Right lung (tissue), 10 donors: ENCODE measurements around the gene USP36. TPM values are rescaled to one million over a fixed set of nuclear protein-coding genes. Genes with fewer than 3 reads are reported as not detected.
A peak's percentile ranks its signal among the peaks of the same experiment; 100 is the strongest.
"Not testable (repeated sequence)": the region's sequence is repeated elsewhere in the genome, so short reads cannot be mapped to it uniquely, and the experiment has no call there.

Experiments used
- DNase-seq, 2 donors: peaks; one replicate each; pipeline ENCODE4 v3.0.0-alpha.2; 2013
- long read RNA-seq, 8 donors: transcript quantifications; one replicate each; lab custom pipeline, GENCODE V29; 2026
- polyA plus RNA-seq, 5 donors: library from polyadenylated mRNA; unstranded; fragments of 120-200 nt; gene quantifications; one replicate each; pipeline versions ENCODE4 v1.2.1 to v1.2.3, GENCODE V29; 2013; ENCODE audit warnings: inconsistent platforms in 1 of 5, low replicate concordance in 1 of 5; ENCODE audit not compliant: insufficient read length in 5 of 5, insufficient read depth in 1 of 5

The USP36 gene
- 10 to 100 TPM; 32.6 to 55.3 (median 43.6) TPM for polyA plus RNA-seq
- long read RNA-seq, donor 1, partial matches to known transcripts, result 0 of 4 reads
- long read RNA-seq, donor 1, other reads (novel, unspliced or antisense), result 0 of 4 reads
- long read RNA-seq, donor 2, result 0 reads
- long read RNA-seq, donor 3, partial matches to known transcripts, result 199 of 199 reads
- long read RNA-seq, donor 3, other reads (novel, unspliced or antisense), result 0 of 199 reads
- long read RNA-seq, donor 4, result 0 reads
- long read RNA-seq, donor 5, partial matches to known transcripts, result 14 of 16 reads
- long read RNA-seq, donor 5, other reads (novel, unspliced or antisense), result 0 of 16 reads
- long read RNA-seq, donor 6, partial matches to known transcripts, result 0 of 3 reads
- long read RNA-seq, donor 6, other reads (novel, unspliced or antisense), result 0 of 3 reads
- long read RNA-seq, donor 7, partial matches to known transcripts, result 0 of 2 reads
- long read RNA-seq, donor 7, other reads (novel, unspliced or antisense), result 0 of 2 reads
- long read RNA-seq, donor 8, result 0 reads

- peak; percentile 99 for DNase-seq
Measured at GRCh38 chr17:78840780-78841611, at the start of gene USP36. TSS of gene USP36 (minus strand) at chr17:78840814. CDS start at chr17:78836363, 4,451 bp downstream.

GRCh38 chr17:78890096-78890495, 49.5 kb upstream of the USP36 start:
- DNase-seq, result not testable (repeated sequence)

- DNase-seq, result no peak
Measured at GRCh38 chr17:78889531-78889930, 48.9 kb upstream of the USP36 start.

- DNase-seq, result no peak
Measured at GRCh38 chr17:78888941-78889518, 48.4 kb upstream of the USP36 start.

- DNase-seq, result no peak
Measured at GRCh38 chr17:78886954-78887353, 46.3 kb upstream of the USP36 start.

- DNase-seq, result no peak
Measured at GRCh38 chr17:78885956-78886355, 45.3 kb upstream of the USP36 start.

- no peak for DNase-seq
Measured at GRCh38 chr17:78884876-78885667, 44.5 kb upstream of the USP36 start.

- DNase-seq, result no peak
Measured at GRCh38 chr17:78884148-78884825, 43.7 kb upstream of the USP36 start.

DNA sequence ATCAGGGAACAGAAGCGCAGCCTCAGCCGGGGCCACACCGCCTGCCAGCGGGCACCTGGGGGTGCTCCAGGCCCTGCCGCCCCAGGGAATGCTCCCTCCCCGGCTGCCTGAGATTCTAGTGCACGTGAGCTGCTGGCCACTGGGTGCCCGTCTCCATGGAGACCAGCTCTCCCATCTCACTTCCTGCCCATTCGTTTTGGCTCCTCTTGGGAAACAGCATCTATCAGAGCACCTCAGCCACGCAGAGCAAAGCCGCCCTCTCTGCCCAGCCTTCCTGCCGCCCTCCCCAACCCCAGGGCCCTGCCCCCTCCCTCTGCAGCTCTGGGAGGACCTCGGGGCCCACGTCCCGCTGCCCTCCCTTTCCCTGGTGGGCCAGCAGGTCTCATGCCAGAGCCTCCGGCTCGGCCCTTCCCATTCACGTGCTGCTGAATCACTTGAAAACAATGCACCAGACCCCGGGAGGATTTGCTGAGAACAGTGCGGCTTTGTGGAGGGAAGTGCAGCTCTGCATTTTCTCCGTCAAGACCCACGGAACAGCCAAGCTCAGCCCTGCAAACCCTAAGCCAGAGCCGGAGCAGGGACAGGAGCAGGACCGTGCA, 43.0 kb upstream of the USP36 start:
- DNase-seq, result peak in 1 of 2 donors; percentile 40

DNA sequence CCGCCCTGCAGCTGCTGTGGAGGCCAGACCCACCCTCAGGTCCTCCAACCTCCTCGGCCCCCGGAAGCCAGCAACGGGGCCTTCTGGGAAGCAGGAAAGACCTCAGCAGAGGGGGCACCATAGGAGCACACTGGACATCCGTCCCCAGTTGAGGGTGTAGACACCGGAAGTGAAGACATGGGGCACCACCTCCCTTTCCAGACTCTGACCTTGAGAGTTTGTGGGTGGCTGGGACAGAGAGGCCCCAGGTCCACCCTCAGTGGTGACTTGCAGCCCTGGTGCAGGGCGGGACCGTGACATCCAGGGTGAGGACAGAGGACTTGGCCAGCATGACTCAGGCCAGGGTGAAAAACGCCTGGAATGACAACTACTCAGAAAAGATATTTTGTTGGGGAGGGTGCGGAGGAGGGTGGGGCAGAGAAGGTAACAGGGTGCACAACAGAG, 42.5 kb upstream of the USP36 start:
- no peak for DNase-seq

DNA sequence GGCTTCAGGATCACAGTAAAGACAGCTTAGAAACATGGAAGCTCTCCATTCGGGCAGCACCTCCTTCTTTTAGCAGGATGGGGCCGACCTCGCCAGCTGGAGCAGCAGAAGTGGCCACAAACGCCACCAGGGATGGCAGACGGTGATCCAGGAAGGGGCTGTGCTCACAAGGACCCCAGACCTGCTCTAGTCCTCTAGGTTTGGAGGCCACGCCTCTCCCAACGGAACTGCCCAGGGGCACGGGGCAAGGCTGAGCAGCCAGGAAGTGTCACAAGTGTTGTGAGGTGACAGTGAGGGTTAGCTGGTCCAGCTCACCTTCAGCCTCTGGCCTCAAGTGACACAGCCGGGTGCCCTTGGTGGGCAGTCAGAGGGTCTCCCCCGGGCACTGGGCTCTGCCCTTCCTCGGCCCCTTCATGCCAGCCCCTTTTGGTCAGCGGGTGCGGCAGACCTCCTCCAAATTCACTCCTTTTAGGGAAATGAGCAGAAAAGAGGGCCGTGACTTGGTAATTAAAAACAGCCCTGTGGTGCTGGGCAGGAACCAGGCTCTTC, 42.0 kb upstream of the USP36 start:
- DNase-seq, result no peak

DNA sequence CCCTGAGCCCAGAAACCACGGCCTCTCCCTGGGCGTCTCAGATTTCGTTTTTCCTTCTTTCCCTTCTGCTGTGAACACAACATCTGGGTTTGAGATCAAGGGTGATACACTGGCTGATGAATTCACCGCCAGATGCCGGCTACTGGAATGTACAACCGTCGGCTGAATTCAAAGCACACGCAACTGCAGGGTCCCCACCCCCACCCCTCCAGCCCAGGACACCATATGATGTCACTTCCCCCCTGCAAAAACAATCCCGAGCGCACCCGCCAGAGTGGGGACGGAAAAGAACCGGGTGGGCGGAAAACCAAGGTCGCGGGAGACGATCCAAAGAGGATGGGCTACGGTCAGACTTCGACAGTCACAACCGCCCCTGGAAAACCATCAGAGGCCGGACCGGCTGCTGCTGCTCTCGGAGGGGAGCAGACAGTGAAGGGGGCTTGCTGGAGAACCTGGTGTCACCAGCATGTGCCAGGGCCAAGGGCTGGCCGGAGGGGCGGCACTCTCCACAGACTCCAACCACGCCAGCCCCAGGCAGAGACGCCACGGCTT, 39.1 kb upstream of the USP36 start:
- peak; percentile 76 to 78 for DNase-seq

DNA sequence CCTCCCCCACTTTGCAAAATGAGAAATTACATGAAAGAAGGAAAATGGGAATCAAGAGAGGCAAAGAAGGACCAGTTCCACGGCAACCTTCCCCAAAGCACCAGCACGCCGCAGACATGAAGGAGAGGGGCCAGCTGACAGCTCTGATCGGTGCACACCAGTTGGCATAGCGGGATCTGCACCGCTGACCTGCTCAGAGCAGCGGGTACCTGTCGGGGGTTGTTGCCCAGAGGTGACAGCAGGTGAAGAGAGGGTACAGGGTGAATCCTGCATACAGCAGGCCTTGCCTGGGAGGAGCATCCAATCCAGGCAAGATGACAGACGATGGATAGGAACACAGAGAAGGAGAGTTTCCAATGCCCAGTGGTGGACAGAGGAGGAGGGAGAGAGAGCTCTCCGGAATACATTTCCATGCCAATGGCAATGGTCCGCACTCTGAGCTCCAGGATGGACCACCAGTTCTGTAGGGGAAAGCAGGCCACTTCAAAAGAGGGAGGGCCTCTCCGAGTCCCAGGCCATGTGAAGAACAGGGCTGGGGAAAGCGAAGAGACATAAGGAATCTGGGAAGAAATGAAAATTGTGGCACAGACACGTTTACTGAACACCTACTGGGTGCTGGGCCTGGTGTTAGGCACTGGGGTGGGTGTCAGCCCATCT, 38.4 kb upstream of the USP36 start:
- no peak for DNase-seq

GRCh38 chr17:78878261-78878660, 37.6 kb upstream of the USP36 start:
- no peak for DNase-seq

- not testable (repeated sequence) for DNase-seq
Measured at GRCh38 chr17:78876954-78877517, 36.4 kb upstream of the USP36 start.

DNA sequence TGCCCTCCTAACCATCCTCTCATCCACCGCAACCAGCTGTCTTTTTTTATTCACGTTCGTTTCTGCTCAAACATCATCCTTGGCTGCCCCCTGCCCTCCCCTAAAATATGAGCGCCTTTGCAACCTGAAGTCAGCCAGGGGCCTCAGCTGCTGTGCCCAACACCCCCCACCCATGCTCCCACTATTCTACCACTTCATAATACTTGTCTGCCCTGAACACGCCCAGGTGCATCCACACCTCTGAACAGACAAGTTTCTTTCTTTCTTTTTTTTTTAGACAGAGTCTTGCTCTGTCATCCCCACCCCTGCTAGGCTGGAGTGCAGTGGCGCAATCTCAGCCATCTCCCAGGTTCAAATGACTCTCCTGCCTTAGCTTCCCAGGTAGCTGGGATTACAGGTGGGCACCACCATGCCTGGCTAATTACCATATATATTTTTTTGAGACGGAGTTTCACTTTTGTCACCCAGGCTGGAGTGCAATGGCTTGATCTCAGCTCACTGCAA, 35.5 kb upstream of the USP36 start:
- no peak for DNase-seq

DNA sequence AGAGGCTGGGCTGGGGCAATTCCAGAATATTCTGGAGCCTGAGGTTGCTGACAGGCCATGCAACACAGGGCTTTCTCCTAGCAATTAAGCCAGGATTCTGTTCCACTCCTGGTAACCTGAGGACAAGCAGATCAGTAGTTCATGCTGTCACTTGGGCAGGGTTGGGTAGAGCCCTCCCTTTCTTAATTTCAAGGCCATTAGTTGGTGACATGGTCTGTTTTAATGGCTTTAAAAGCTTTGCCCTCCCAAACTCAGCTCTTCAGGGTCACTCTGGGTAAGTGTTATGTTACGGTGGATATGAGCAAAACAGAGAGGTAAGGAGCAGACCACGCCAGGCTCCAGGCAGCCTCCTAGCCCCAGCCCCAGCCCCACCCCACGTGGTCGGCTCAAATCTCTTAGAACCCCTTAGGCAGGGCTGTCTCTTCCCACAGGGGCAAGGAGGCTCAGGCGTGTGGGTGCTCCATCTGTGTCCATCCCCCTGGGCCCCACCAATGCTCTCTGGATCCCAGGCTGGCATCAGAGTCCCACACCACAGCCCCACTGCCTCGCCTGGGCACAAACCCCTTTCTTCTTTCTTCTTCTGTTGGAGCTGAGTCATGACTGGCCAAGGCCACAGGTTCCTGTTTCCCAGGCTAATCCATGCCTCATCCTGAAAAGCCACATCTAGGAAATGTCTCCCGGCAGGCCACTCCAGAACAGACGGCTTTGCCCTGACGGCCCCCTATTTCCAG, 34.9 kb upstream of the USP36 start:
- no peak for DNase-seq
